HL-60 (cell line): ENCODE results near the gene FFAR2.

Source experiments
- DNase-seq, 2 experiments: peaks; one replicate each; pipeline ENCODE4 v3.0.0-alpha.2; 2010 to 2020; ENCODE audit warnings: low read depth in 1 of 2, low spot score in 1 of 2
- H3K27ac ChIP-seq: fragments of 250-450 bp; sonication (Bioruptor Pico); replicated peaks from 2 replicates; pipeline ENCODE4 v1.5.1; 2020; ENCODE audit warnings: mild to moderate bottlenecking, moderate library complexity
- H3K27me3 ChIP-seq: fragments of 250-450 bp; sonication (Bioruptor Pico); 2 replicates; pipeline ENCODE4 v1.5.1; 2021; ENCODE audit warnings: mild to moderate bottlenecking, moderate library complexity; ENCODE audit not compliant: insufficient read depth, poor library complexity, severe bottlenecking
- H3K4me3 ChIP-seq: replicated peaks from 2 replicates; pipeline ENCODE4 v1.5.1; 2011; ENCODE audit warnings: mild to moderate bottlenecking, control low read depth, low read length; ENCODE audit not compliant: insufficient read depth
- GABPA ChIP-seq: IDR thresholded peaks from 2 replicates; pipeline ENCODE4 v1.6.1; 2012; ENCODE audit warnings: low read depth
- POLR2AphosphoS5 ChIP-seq: IDR thresholded peaks from 2 replicates; pipeline ENCODE4 v1.6.1; 2012; ENCODE audit warnings: low read depth
- SPI1 ChIP-seq: IDR thresholded peaks from 2 replicates; pipeline ENCODE4 v1.6.1; 2012; ENCODE audit warnings: low read depth, mild to moderate bottlenecking, borderline replicate concordance
- TF ChIP-seq, protein P1 (sequence below): IDR thresholded peaks from 2 replicates; pipeline ENCODE4 v1.6.1; 2012; ENCODE audit warnings: low read depth; ENCODE audit not compliant: insufficient replicate concordance
- TF ChIP-seq, protein P2 (sequence below): IDR thresholded peaks from one replicate; pipeline ENCODE4 v1.5.1; 2011; ENCODE audit warnings: low read length, control low read depth, inconsistent platforms; ENCODE audit not compliant: insufficient read depth

Gene FFAR2

DNA sequence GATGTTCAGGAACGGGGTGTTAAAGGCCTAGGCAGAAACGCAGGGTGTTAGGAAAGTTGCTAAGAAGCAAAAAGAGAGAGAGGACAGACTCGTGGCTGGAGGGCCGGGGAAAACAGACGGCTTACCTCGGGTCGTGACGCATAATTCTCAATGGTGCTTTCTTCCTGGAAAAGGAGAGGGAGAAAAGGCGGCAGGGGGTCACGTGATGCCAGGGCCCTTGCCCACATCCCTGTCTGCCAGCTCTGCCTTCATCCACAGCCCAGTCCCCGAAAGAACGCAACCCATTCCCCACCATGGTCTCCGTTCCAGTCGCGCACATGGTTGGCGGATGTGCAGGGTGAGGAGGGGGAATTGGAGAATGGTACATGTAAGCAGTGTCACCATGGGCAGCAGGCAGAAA lies 40.6 kb downstream of the FFAR2 start:
- H3K27me3 ChIP-seq = peaks cover 9% of the 10 kb centered on the region
- DNase-seq = no peak
- TF ChIP-seq POLR2AphosphoS5 = no peak
- TF ChIP-seq, protein P1, sequence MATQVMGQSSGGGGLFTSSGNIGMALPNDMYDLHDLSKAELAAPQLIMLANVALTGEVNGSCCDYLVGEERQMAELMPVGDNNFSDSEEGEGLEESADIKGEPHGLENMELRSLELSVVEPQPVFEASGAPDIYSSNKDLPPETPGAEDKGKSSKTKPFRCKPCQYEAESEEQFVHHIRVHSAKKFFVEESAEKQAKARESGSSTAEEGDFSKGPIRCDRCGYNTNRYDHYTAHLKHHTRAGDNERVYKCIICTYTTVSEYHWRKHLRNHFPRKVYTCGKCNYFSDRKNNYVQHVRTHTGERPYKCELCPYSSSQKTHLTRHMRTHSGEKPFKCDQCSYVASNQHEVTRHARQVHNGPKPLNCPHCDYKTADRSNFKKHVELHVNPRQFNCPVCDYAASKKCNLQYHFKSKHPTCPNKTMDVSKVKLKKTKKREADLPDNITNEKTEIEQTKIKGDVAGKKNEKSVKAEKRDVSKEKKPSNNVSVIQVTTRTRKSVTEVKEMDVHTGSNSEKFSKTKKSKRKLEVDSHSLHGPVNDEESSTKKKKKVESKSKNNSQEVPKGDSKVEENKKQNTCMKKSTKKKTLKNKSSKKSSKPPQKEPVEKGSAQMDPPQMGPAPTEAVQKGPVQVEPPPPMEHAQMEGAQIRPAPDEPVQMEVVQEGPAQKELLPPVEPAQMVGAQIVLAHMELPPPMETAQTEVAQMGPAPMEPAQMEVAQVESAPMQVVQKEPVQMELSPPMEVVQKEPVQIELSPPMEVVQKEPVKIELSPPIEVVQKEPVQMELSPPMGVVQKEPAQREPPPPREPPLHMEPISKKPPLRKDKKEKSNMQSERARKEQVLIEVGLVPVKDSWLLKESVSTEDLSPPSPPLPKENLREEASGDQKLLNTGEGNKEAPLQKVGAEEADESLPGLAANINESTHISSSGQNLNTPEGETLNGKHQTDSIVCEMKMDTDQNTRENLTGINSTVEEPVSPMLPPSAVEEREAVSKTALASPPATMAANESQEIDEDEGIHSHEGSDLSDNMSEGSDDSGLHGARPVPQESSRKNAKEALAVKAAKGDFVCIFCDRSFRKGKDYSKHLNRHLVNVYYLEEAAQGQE = no peak
- TF ChIP-seq GABPA = no peak
- TF ChIP-seq, protein P2, sequence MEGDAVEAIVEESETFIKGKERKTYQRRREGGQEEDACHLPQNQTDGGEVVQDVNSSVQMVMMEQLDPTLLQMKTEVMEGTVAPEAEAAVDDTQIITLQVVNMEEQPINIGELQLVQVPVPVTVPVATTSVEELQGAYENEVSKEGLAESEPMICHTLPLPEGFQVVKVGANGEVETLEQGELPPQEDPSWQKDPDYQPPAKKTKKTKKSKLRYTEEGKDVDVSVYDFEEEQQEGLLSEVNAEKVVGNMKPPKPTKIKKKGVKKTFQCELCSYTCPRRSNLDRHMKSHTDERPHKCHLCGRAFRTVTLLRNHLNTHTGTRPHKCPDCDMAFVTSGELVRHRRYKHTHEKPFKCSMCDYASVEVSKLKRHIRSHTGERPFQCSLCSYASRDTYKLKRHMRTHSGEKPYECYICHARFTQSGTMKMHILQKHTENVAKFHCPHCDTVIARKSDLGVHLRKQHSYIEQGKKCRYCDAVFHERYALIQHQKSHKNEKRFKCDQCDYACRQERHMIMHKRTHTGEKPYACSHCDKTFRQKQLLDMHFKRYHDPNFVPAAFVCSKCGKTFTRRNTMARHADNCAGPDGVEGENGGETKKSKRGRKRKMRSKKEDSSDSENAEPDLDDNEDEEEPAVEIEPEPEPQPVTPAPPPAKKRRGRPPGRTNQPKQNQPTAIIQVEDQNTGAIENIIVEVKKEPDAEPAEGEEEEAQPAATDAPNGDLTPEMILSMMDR = no peak
- no peak for TF ChIP-seq SPI1

DNA sequence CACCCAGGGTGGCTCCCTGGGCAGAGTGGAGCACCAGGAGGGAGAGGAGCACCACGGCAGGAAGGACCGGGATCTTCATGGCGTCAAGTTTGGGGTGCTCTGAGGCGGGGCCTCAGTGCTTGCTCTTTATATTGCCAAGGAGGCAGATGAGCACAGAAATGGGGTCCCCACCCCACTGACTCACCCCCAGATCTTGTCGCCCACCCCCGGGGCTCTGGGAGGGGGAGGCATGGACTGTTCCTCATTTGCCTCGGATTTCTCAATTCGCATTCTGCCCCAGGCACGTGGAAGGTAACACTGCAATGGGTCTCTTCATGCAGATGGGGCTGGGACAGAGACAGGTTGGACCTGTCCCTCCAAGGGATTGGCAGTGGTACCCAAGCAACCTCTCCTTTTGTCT lies 42.3 kb downstream of the FFAR2 start, which contains the start of gene KRTDAP:
KRTDAP (minus strand) TSS at position 101 of the 400 bp plus-strand sequence; CDS start at position 79, 22 bp downstream.
- Histone ChIP-seq H3K27me3 (peaks cover 9% of the 10 kb centered on the region), H3K27ac (no peak within 1 kb of the TSS), H3K4me3 (no peak within 1 kb of the TSS)
- TF ChIP-seq POLR2AphosphoS5 (no peak), SPI1 (no peak), GABPA (no peak)
- TF ChIP-seq, protein P2 = no peak
- TF ChIP-seq, protein P1 = no peak
- DNase-seq = no peak

More for the DNA sequence above, 40.6 kb downstream of the FFAR2 start:
- H3K27ac ChIP-seq = no peak overlapping the region
- H3K4me3 ChIP-seq = no peak overlapping the region

DNA sequence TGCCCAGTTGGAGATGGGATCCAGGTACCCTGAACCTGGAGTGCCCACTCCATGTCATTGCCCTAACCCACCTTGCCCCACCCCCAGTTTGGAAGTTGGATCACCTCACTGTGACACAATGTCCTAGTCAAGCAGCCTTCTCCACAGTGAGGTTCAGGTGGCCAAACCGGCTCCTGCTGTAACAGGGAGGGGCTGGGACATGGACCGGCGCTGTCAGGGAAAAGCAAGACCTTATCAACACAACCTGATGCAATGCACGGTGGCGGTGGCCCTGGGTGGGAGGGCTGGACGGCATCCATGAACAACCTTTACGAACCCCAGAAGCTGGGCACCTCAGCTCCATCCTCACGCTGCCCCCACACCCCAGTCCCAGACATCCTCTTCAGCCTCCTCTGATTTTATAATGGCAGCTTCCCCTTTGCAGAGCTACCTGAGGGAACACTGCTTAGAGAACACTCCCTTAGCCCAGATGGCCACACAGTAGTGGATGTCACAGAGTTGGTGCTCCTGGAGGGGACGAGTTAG lies 43.8 kb downstream of the FFAR2 start:
- no peak overlapping the region for H3K4me3 ChIP-seq
- no peak for DNase-seq
- TF ChIP-seq, protein P2 = no peak
- TF ChIP-seq POLR2AphosphoS5 = no peak
- no peak for TF ChIP-seq GABPA
- no peak for TF ChIP-seq SPI1
- TF ChIP-seq, protein P1 = no peak
- H3K27ac ChIP-seq = no peak overlapping the region
- peaks cover 5% of the 10 kb centered on the region for H3K27me3 ChIP-seq
